ENCODE measurements around the gene UBASH3A. TPM values are rescaled to one million over a fixed set of nuclear protein-coding genes. Genes with fewer than 3 reads are reported as not detected.

Gene UBASH3A
- total RNA-seq, 4 donors from 2014 or later = 0.41 TPM; not detected in 3

DNA sequence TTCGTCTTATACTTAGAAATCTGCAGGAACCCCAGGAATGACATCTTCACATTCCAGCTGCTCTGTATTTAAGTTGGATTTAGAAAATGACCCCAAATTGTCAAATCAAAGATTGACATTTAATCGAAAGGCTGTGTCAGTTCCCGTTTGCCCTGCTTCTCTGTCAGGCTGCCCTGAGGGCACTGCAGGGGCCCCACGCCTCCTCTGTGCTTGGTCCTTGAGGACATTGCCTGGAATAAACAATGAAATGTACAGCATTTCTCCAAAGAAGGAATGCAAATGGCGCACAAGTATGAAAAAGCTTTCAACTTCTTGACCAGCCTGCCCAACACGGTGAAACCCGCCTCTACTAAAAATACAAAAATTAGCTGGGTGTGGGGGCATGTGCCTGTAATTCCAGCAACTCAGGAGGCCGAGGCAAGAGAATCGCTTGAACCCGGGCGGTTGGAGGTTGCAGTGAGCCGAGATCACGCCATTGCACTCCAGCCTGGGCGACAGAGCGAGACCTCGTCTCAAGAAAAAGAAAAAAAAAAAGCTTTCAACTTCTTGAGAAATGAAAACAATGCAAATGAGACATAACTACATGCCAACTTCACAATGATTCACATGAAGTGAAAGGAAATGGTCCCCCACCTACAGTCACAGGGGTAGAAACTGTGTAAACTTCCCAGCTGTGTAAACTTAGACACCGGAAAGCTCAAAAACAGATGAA lies 10.8 kb upstream of the UBASH3A start:
- intact Hi-C loops (cut with DNase I; ENCODE audit: low total_unique reads) = no loop called here

GRCh38 chr21:42393443-42393950 lies 10.2 kb upstream of the UBASH3A start:
- no peaks in the 10 kb centered on the region for H3K9me3 ChIP-seq
- no peaks in the 10 kb centered on the region for H3K36me3 ChIP-seq
- H3K27me3 ChIP-seq = peaks cover 0 to 5% (median 3%) of the 10 kb centered on the region in 3 donors
- intact Hi-C loops (cut with DNase I; ENCODE audit: low total_unique reads) = no loop called here
- no peak for TF ChIP-seq CTCF (IDR thresholded peaks at IDR 0.05 in 4 of 5, conservative IDR thresholded peaks at IDR 0.05 in 1 of 5)
- TF ChIP-seq POLR2A (IDR thresholded peaks at IDR 0.05) = no peak
- ATAC-seq (no peak), DNase-seq (no peak)
- H3K27ac ChIP-seq = no peak overlapping the region
- in situ Hi-C loops (cut with MboI; ENCODE audit: low sequenced_read_pairs in 4 of 4) = no loop called here
- no peaks in the 10 kb centered on the region for H3K4me1 ChIP-seq
- no peak overlapping the region for H3K4me3 ChIP-seq

More for the DNA sequence above, 10.8 kb upstream of the UBASH3A start:
- H3K9me3 ChIP-seq = no peaks in the 10 kb centered on the region
- no peak for DNase-seq
- TF ChIP-seq POLR2A (IDR thresholded peaks at IDR 0.05) = no peak
- no peak for TF ChIP-seq CTCF (IDR thresholded peaks at IDR 0.05 in 4 of 5, conservative IDR thresholded peaks at IDR 0.05 in 1 of 5)
- ATAC-seq = no peak
- no peaks in the 10 kb centered on the region for H3K4me1 ChIP-seq
- no peak overlapping the region for H3K4me3 ChIP-seq
- H3K27ac ChIP-seq = no peak overlapping the region
- no peaks in the 10 kb centered on the region for H3K36me3 ChIP-seq
- in situ Hi-C loops (cut with MboI; ENCODE audit: low sequenced_read_pairs in 4 of 4) = no loop called here
- H3K27me3 ChIP-seq = peaks cover 0 to 5% (median 3%) of the 10 kb centered on the region in 3 donors

DNA sequence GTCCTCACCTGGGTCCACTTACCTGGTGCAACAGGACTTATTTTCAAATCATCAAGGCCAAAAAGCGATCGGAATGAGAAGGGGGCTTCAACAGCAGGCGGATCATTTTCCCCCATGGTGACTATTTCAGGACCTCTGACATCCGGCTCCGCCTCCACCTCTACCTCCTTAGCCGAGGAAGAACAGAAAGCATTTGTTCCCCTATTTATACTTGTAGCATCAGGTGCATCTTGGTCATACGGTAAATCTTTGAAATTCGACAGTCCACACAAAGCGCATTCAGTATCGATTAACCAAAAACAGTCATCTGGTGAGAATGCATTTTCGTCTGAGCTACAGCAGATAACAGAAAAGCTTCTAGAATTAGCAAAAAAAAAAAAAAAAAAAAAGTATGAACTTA lies 8.4 kb upstream of the UBASH3A start:
- in situ Hi-C loops (cut with MboI; ENCODE audit: low sequenced_read_pairs in 4 of 4) = no loop called here
- Histone ChIP-seq H3K4me3 (no peak overlapping the region), H3K9me3 (no peaks in the 10 kb centered on the region), H3K4me1 (no peaks in the 10 kb centered on the region), H3K27me3 (no peaks in the 10 kb centered on the region), H3K27ac (no peak overlapping the region), H3K36me3 (no peaks in the 10 kb centered on the region)
- intact Hi-C loops (cut with DNase I; ENCODE audit: low total_unique reads) = no loop called here
- ATAC-seq (no peak), DNase-seq (no peak)
- TF ChIP-seq CTCF (IDR thresholded peaks at IDR 0.05 in 4 of 5, conservative IDR thresholded peaks at IDR 0.05 in 1 of 5) (no peak), POLR2A (IDR thresholded peaks at IDR 0.05) (no peak)

DNA sequence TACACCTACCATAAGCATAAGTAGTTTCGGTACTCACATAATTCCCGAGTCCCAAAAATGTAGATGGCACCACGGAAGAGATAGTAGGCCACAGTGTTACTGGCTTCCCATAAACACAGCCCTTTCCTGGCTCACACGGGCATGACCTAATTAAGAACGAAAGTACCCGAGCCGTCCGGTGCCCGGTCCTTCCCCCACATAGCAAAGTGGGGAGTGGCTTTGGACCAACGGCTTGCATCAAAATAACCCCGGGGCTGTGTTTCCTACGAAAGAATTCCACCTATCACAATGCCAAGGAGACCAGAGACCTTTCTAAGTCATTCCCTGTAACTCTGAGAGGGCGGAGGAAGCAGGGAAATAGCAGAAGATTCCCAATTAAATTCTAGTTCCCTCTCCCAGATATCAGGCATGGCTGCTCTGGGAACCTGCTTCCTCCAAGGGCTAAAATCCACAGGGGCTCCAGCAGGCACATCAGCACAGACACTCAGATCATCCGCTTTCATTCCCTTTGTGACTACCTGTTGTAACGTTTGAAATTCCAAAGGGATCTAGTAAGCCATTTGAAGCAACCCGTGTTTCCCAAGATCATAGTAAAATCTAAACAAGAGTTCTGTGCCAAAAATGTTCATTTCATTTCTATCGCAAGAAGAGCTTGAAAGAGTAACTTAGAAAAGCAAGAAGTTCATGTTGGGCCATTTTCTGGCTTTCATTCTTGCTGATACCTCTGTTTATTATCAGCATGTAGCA lies 7.6 kb upstream of the UBASH3A start, which contains the start of gene TMPRSS3:
TMPRSS3 (minus strand) TSS at position 148 of the 747 bp plus-strand sequence. CDS start 635 bp downstream, outside the sequence.
- ATAC-seq (peak in 1 of 2 donors; percentile 53), DNase-seq (no peak)
- TF ChIP-seq POLR2A (IDR thresholded peaks at IDR 0.05) (no peak), CTCF (IDR thresholded peaks at IDR 0.05 in 4 of 5, conservative IDR thresholded peaks at IDR 0.05 in 1 of 5) (no peak)
- intact Hi-C loops (cut with DNase I; ENCODE audit: low total_unique reads) (no loop called here), in situ Hi-C loops (cut with MboI; ENCODE audit: low sequenced_read_pairs in 4 of 4) (no loop called here)
- H3K4me1 ChIP-seq = no peaks in the 10 kb centered on the region
- no peaks in the 10 kb centered on the region for H3K36me3 ChIP-seq
- no peak within 1 kb of the TSS for H3K4me3 ChIP-seq
- H3K9me3 ChIP-seq = no peaks in the 10 kb centered on the region
- H3K27ac ChIP-seq = no peak within 1 kb of the TSS
- no peaks in the 10 kb centered on the region for H3K27me3 ChIP-seq

All from gastrocnemius medialis (tissue), 4 donors.